T-helper 2 cell treated with Interferon-gamma antibody and Interleukin-4, amounts not matched to agents 5 μg/mL and 100 μg/mL, for 36 hours (primary cell): Measurements from ENCODE around the gene COBL.

Source experiments
- DNase-seq: peaks from one replicate; pipeline ENCODE4 v3.0.0; 2021; ENCODE audit warnings: low spot score
- H3K27ac Mint-ChIP-seq: one replicate; pipeline ENCODE4 v1.8.0; 2021; ENCODE audit warnings: mild to moderate bottlenecking, mixed read lengths
- H3K27me3 Mint-ChIP-seq: one replicate; pipeline ENCODE4 v1.8.0; 2021; ENCODE audit warnings: low read depth, mixed read lengths
- H3K36me3 Mint-ChIP-seq: one replicate; pipeline ENCODE4 v1.8.0; 2021; ENCODE audit warnings: low read depth, mixed read lengths
- H3K4me1 Mint-ChIP-seq: one replicate; pipeline ENCODE4 v1.8.0; 2021; ENCODE audit warnings: low read depth, mixed read lengths
- H3K4me3 Mint-ChIP-seq: one replicate; pipeline ENCODE4 v1.8.0; 2022; ENCODE audit warnings: mild to moderate bottlenecking, moderate library complexity, mixed read lengths
- H3K9me3 Mint-ChIP-seq: one replicate; pipeline ENCODE4 v1.8.0; 2021; ENCODE audit warnings: mixed read lengths

COBL gene

DNA sequence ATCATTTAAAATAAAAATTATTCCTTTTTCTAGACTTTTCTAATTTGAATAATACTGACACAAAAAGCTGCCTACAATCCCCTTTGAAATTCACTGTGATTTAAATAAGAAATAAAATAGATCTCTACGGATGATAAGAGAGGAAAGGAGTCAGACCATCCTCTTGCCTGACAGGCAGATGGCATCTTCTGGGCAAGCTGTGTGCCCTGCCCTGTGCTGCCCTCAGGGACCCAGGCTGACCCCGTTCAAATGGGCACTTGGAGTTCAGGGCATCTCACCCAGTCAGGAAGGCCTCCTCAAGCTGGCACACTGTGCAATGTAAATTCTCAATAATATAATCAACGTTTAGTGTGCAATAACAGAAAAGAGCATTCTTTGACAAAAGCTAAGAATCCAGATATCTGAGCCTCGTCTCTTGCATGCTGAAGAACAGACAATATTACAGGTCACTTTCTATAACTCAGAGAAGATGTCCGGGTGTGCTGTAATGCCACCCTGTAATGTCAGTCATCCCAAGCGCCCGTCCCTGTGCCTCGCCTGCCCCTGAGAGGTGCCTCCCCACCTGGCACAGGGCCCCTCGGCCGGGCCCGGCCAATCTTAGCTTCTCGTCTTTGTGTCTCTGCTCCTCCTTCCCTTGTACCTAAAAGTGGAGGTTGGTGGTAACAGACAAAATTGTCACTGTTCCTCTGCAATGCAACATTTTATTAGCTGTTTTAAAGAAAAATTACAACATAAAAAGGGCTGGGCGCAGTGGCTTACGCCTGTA lies 263.3 kb downstream of the COBL start:
- Mint-ChIP-seq H3K36me3 (no peaks in the 10 kb centered on the region), H3K4me3 (no peak overlapping the region), H3K9me3 (no peaks in the 10 kb centered on the region), H3K27me3 (peaks cover 12% of the 10 kb centered on the region), H3K27ac (no peak overlapping the region), H3K4me1 (no peaks in the 10 kb centered on the region)
- DNase-seq, result no peak

DNA sequence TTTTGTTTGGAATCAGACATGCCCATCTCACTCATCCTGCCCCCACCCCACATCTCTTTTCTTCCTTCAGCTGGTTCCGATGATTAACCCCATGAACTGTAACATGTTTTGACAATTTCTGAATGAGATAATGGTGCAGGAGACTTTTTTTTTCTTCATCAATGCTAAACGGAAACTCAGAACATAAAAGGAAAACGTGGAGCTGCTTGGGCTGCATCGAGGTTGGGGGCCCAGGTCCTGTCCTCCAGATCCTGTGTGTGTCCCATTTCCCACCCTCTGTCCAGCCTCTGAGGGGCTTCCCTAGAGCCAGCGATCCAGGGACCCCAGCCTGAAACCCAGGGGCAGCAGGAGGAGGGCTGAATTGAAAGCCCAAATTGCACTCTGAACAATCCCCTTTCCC lies 270.1 kb downstream of the COBL start:
- Mint-ChIP-seq H3K4me1 (no peaks in the 10 kb centered on the region), H3K27ac (no peak overlapping the region), H3K9me3 (no peaks in the 10 kb centered on the region), H3K4me3 (no peak overlapping the region), H3K36me3 (no peaks in the 10 kb centered on the region), H3K27me3 (peaks cover 17% of the 10 kb centered on the region)
- DNase-seq, result no peak

DNA sequence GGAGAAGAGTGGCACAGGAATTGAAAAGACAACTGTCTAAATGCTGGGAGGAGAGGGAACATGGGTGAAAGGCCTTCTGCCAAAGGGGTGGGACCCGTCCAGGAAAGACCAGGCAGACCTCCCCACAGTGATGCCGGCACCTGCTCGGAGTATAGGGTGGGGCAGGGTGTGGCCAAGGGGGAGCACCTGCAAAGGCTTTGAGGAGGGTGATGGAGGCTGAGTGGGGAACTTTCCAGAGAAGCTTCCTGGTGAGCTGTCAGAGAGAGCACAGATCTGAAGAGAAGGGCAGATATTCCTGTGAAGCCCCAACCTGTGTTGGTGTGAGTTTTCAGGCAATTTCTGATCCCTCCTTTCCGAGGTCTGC lies 270.5 kb downstream of the COBL start:
- no peak for DNase-seq
- no peaks in the 10 kb centered on the region for H3K36me3 Mint-ChIP-seq
- no peaks in the 10 kb centered on the region for H3K4me1 Mint-ChIP-seq
- no peak overlapping the region for H3K4me3 Mint-ChIP-seq
- no peaks in the 10 kb centered on the region for H3K9me3 Mint-ChIP-seq
- H3K27me3 Mint-ChIP-seq, result peaks cover 15% of the 10 kb centered on the region
- no peak overlapping the region for H3K27ac Mint-ChIP-seq

DNA sequence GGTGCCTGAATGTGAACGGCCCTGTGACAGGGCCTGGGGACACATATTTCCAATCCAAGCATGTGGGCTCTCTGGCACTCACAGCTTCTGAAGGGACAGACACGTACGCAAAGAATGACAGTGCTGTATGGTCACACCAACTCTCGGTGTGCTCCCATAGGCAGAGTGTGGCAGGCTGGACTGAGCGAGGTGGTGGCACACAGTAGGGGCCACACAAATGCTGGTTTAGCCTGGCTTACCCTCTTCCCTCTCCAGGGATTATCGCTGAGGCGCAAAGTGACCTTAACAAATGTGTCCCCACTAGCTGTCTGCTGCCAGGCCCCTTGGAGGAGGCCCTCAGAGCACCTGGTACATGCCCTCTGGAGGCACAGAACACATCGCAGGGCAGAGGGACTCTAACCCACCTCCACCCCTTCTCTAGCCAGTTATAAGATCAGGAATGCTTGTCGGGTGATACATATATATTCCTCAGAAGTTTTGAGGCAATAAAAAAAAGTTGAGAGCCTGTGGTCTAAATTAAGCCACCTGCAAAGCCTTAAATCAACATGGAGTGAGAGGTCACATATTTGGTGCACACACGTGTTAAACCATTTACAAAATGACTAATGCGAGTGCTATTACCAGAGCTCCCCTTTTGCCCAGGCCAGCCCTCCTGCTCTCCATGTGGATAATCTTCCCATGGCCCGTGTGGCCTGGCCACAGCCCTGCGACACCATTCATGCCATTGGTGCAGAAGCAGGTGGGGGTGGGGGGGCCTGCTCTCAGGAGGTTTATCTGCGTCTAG lies 271.1 kb downstream of the COBL start:
- DNase-seq, result no peak
- no peaks in the 10 kb centered on the region for H3K36me3 Mint-ChIP-seq

DNA sequence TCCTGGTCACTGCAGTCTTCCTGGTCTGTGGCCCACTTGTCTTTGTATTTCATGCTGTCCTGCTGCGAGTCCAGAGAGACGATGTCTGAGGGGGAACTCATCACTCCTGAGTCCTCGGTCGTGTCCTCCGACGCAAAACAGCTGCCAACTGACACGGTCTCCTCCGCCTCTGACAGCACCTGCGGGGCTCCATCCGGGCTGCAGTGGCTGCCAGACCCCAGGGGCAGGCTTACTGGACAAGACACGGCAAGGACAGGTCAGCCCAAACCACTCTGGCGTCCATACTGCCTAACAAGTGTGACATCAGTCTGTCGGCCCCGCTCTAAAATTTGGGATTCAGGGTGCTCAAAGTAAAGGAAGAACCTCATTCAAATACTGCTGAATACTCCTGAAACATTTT lies 273.1 kb downstream of the COBL start:
- H3K4me1 Mint-ChIP-seq, result no peaks in the 10 kb centered on the region
- H3K27ac Mint-ChIP-seq, result no peak overlapping the region
- no peaks in the 10 kb centered on the region for H3K36me3 Mint-ChIP-seq
- no peak for DNase-seq
- peaks cover 6% of the 10 kb centered on the region for H3K27me3 Mint-ChIP-seq
- no peak overlapping the region for H3K4me3 Mint-ChIP-seq
- H3K9me3 Mint-ChIP-seq, result no peaks in the 10 kb centered on the region

More for the DNA sequence above, 271.1 kb downstream of the COBL start:
- Mint-ChIP-seq H3K27ac (no peak overlapping the region), H3K4me1 (no peaks in the 10 kb centered on the region), H3K4me3 (no peak overlapping the region), H3K27me3 (peaks cover 12% of the 10 kb centered on the region), H3K9me3 (no peaks in the 10 kb centered on the region)

DNA sequence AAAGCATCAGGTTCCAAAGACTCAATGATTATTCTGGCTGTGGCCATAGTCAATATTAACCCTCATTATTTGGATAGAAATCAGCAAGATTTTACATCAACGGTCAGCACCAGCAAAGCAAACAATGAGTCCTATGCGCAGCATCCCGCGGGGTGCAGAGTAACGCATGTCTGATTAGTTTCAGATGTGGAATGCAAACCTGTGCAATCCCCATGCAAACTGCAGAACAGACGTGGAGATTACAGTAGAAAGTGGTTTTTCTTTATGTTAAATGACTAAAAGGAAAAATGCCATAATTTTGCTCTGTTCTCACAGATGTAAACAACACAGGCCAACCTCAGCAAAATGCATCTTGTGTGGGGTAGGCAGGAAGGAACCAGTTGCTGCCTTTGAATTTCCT lies 275.8 kb downstream of the COBL start:
- no peaks in the 10 kb centered on the region for H3K9me3 Mint-ChIP-seq
- H3K4me3 Mint-ChIP-seq, result no peak overlapping the region
- H3K36me3 Mint-ChIP-seq, result no peaks in the 10 kb centered on the region
- peaks cover 3% of the 10 kb centered on the region for H3K27me3 Mint-ChIP-seq
- DNase-seq, result no peak
- H3K4me1 Mint-ChIP-seq, result no peaks in the 10 kb centered on the region
- H3K27ac Mint-ChIP-seq, result no peak overlapping the region

DNA sequence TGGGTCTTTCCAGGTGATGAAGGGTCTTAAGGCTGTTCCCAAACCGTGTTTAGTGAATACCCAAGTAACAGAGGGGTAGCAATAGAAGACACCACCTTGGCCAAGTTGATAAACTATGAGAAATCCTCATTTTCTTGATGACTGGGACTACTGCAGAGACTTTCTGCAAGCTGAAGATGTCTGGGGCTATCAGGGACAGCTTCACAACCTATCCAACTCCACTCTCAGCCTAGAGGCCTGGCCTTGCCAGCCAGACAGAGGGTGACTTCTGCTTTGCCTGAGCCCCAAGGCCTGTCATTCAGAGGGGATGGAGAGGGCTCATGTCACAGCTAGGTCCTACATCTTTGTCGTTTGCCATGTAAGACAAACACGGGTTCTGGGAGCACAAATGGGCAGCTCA lies 278.0 kb downstream of the COBL start:
- no peak overlapping the region for H3K27ac Mint-ChIP-seq
- H3K4me1 Mint-ChIP-seq, result no peaks in the 10 kb centered on the region
- DNase-seq, result no peak
- no peaks in the 10 kb centered on the region for H3K9me3 Mint-ChIP-seq
- no peaks in the 10 kb centered on the region for H3K36me3 Mint-ChIP-seq
- H3K27me3 Mint-ChIP-seq, result peaks cover 9% of the 10 kb centered on the region
- no peak overlapping the region for H3K4me3 Mint-ChIP-seq

DNA sequence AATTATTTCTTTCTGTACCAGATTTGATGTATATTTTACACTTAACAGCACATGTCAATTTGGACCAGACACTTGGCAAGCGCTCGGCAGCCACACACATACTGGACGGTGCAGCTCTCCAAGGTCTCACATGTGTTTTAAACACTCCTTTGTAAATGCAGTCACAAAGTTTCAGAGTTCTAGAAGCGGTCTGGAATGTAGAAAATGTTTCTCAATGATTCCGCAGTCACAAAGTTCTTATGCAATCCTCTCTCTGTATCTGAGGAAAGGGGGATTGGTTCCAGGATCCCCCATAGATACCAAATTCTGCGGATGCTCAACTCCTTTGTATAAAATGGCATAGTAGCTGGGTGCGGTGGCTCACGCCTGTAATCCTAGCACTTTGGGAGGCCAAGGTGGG lies 280.9 kb downstream of the COBL start:
- H3K4me1 Mint-ChIP-seq, result no peaks in the 10 kb centered on the region
- H3K9me3 Mint-ChIP-seq, result no peaks in the 10 kb centered on the region
- no peak overlapping the region for H3K27ac Mint-ChIP-seq
- H3K27me3 Mint-ChIP-seq, result peaks cover 9% of the 10 kb centered on the region
- no peaks in the 10 kb centered on the region for H3K36me3 Mint-ChIP-seq
- no peak overlapping the region for H3K4me3 Mint-ChIP-seq
- no peak for DNase-seq

DNA sequence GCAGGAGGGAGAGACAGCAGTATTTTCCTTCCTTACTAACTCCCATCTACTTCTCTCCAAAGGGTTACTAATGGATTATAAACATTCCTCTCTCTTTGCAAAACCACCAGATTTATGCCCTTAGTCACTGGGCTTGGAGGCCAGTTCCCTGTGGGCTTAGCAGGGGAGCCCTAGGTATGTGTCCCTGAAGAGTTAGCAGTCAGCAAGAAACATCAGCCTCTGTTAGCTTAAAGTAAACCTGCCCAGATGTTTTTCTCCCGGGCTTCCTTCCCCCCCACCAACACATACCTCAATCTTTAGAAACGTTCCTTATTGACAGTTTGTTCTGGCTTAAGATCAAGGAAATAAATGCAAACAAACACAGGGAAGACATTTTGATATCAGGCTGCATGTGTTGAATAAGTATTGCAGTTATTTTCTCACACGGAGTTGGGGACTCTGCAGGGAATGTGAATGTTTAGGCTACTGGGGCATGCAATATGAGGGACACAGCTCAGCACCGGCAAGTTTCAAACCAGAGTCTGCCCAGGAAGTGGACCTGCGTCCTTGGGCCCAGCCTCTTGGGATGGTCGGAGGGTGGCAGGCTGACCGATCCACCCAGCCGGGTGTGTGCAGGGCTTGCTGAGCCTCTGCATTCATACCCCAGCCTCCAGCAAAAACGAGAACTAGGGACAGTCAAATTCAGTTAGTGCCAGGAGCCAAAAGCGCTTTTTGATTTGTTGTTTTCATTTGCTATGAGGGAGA lies 281.9 kb downstream of the COBL start:
- H3K27ac Mint-ChIP-seq, result no peak overlapping the region
- no peak for DNase-seq
- H3K4me3 Mint-ChIP-seq, result no peak overlapping the region
- H3K27me3 Mint-ChIP-seq, result peaks cover 9% of the 10 kb centered on the region
- H3K36me3 Mint-ChIP-seq, result no peaks in the 10 kb centered on the region
- H3K9me3 Mint-ChIP-seq, result no peaks in the 10 kb centered on the region
- no peaks in the 10 kb centered on the region for H3K4me1 Mint-ChIP-seq

DNA sequence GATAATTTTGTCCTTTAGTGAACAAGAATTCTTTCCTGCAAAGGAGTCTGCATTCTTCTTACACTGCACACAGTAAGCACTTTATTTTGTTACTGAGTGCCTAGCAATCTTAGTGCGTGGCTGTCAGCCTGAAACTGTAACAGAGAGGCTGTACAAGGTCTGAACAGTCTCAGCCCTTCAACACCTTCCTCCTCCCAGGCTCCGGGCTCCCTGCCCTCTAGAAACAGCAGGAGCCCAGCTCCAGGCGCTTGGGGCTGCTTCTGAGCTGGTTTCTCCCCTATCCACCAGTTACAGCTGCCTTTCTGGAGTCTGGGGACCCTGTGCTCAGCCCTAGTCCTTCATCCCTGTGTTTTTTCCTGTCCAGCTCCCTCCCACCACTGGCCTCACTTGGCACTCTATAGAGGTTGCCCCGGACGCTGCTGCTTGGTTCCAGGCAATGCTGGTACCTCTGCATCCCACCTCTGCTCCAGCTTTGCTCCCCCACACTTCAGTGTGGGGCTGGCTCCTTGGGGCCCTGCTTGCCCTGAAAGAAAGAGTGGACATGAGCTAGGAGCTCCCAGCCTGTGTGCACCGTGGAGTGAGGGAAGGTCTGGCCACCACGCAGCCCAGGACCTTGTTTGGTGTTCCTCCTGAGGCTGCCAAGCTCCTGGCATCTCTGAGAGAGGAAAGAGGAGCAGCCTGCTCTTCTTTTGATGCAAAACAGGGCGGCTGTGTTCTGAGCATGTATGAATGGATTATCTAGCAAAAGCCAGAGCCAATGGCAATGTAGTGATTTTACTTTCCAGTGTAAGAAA lies 282.7 kb downstream of the COBL start:
- no peaks in the 10 kb centered on the region for H3K9me3 Mint-ChIP-seq
- no peaks in the 10 kb centered on the region for H3K36me3 Mint-ChIP-seq
- no peak overlapping the region for H3K4me3 Mint-ChIP-seq
- H3K27me3 Mint-ChIP-seq, result peaks cover 9% of the 10 kb centered on the region
- DNase-seq, result no peak
- H3K27ac Mint-ChIP-seq, result no peak overlapping the region
- H3K4me1 Mint-ChIP-seq, result no peaks in the 10 kb centered on the region

DNA sequence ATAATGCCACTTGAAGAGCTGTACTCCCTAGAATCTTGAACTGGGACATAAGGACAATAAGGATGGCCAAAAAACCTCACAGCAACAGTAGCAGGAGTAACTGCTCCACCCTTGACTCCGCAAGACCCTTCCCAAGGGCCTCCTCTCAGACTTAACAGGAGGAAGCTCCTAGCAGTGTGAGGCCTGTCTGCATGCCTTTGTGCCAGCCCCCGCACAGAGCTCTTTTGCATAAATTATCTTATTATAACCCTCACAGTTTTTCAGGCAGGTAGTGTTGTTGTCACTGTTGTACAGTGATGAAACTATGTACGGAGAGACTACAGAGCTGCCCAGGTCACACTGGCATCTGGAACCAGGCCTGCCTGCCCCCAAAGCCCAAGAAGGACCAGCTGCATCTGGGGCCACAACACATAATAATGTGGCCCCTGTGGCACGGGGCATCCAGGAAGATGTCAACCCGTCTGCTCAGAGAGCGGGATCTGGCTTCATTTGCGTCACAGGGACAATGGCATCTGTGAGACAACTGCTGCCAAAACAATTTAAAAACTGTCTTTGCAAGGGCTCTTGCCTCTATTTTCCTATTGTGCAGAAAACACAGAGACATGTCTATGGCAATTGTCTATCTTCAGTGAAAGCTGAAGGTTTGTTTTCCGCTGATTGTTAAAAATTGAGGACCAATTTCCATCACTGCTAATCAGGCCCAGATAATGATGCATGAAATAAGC lies 284.7 kb downstream of the COBL start:
- Mint-ChIP-seq H3K27me3 (peaks cover 9% of the 10 kb centered on the region), H3K36me3 (no peaks in the 10 kb centered on the region), H3K4me3 (no peak overlapping the region), H3K9me3 (no peaks in the 10 kb centered on the region), H3K4me1 (no peaks in the 10 kb centered on the region), H3K27ac (no peak overlapping the region)
- DNase-seq, result no peak

DNA sequence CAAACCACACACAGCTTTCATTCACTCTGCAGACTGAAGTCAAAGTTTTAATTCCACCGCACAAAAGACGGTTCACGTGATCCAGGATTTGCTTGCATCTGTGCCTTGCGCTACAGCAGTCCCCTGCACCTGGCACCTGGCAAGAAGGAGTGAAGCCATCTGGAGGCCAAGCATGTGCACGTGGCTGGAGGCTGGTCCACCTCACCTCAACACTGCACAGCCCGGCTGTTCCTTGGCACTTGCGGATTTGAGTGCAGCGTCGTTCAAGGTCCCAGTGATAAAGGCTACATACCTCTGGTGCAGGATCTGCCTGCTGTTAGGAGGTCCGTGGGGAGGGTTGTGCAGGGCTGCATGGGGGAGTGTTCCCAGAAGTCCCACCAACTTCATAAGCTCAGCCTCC lies 285.4 kb downstream of the COBL start:
- Mint-ChIP-seq H3K4me1 (no peaks in the 10 kb centered on the region), H3K36me3 (no peaks in the 10 kb centered on the region)

DNA sequence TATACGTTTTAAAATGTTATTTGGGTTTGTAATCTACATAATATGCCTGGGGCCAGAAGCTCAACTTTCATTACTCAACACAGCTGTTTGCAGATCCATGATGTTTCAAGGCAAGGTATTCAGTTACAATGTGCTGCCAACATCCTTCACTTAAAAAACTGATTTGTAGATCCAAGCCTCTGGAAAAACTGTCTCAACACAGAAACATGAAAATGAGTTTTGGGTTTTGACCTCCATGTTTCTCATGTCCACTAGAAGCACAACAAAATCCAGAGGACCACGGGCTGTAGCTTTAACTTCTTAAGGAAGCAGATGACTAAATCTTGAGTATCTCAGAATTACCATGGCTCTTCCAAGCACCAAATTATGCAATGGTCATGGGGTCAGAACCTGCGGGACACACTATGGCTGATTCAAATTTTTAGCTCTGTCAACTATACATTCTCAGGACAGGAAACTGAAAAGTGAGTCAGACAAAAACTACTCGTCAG lies 286.9 kb downstream of the COBL start:
- H3K27ac Mint-ChIP-seq, result no peak overlapping the region
- H3K9me3 Mint-ChIP-seq, result no peaks in the 10 kb centered on the region
- DNase-seq, result no peak
- H3K27me3 Mint-ChIP-seq, result peaks cover 7% of the 10 kb centered on the region
- no peaks in the 10 kb centered on the region for H3K36me3 Mint-ChIP-seq
- no peak overlapping the region for H3K4me3 Mint-ChIP-seq
- no peaks in the 10 kb centered on the region for H3K4me1 Mint-ChIP-seq

More for the DNA sequence above, 285.4 kb downstream of the COBL start:
- no peak for DNase-seq
- Mint-ChIP-seq H3K9me3 (no peaks in the 10 kb centered on the region), H3K27me3 (peaks cover 9% of the 10 kb centered on the region), H3K4me3 (no peak overlapping the region), H3K27ac (no peak overlapping the region)
